IMR-90 (cell line): ENCODE results near the gene AHNAK. TPM values are rescaled to one million over a fixed set of nuclear protein-coding genes. Genes with fewer than 3 reads are reported as not detected.

ENCODE experiments used
- ATAC-seq: fragments of 200-7000 bp; cut with Tn5 transposase; 2 replicates; pipeline ENCODE4 v1.9.1; 2020; ENCODE audit warnings: low read depth, mild to moderate bottlenecking, moderate library complexity
- BruUV-seq: library from RNA; stranded (reverse); fragments of 400-500 nt; replicated peaks from 2 replicates; lab custom pipeline; 2021; lab: Mats Ljungman, UMichigan
- CTCF ChIA-PET: fragments of 300-600 bp; formaldehyde crosslinking; extraction: SDS; loops from one replicate; lab custom pipeline; 2021; ENCODE audit warnings: antibody characterized with exemption; lab: Yijun Ruan, JAX
- POLR2A ChIA-PET: fragments of 300-600 bp; sonication (Branson Sonifier 250); formaldehyde crosslinking; loops from one replicate; lab custom pipeline; 2022; ENCODE audit warnings: antibody characterized with exemption; ENCODE audit not compliant: unreplicated experiment; lab: Charles Lee
- DNase-seq: peaks from one replicate; pipeline ENCODE4 v3.0.0; 2013
- H2AFZ ChIP-seq: replicated peaks from 2 replicates; pipeline ENCODE3; 2013; ENCODE audit warnings: low read length, mild to moderate bottlenecking; ENCODE audit not compliant: poor library complexity
- H2AK5ac ChIP-seq: 2 replicates; pipeline ENCODE4 v1.6.1; 2013; ENCODE audit warnings: low read depth, low read length, inconsistent platforms
- H2AK9ac ChIP-seq: replicated peaks from 2 replicates; pipeline ENCODE3; 2013; ENCODE audit warnings: mild to moderate bottlenecking, low read depth, low read length, moderate library complexity; ENCODE audit not compliant: poor library complexity
- H2BK120ac ChIP-seq: 2 replicates; pipeline ENCODE4 v1.6.1; 2013; ENCODE audit warnings: low read depth, low read length, inconsistent platforms
- H2BK15ac ChIP-seq: 3 replicates; pipeline ENCODE4 v1.6.1; 2013; ENCODE audit warnings: low read depth, low read length, inconsistent platforms
- H2BK20ac ChIP-seq: 2 replicates; pipeline ENCODE4 v1.6.1; 2013; ENCODE audit warnings: low read depth, mild to moderate bottlenecking, inconsistent platforms, low read length, moderate library complexity
- H2BK5ac ChIP-seq: 2 replicates; pipeline ENCODE4 v1.6.1; 2013; ENCODE audit warnings: mild to moderate bottlenecking, low read depth, low read length, inconsistent platforms; ENCODE audit not compliant: poor library complexity, severe bottlenecking
- H3K14ac ChIP-seq: replicated peaks from 2 replicates; pipeline ENCODE4 v1.6.1; 2013; ENCODE audit warnings: low read depth, low read length, inconsistent platforms
- H3K18ac ChIP-seq: 2 replicates; pipeline ENCODE4 v1.6.1; 2013; ENCODE audit warnings: low read depth, low read length, control low read depth
- H3K23ac ChIP-seq: 2 replicates; pipeline ENCODE4 v1.6.1; 2013; ENCODE audit warnings: low read depth, low read length, inconsistent platforms
- H3K27ac ChIP-seq: 2 replicates; pipeline ENCODE4 v1.5.1; 2013; ENCODE audit warnings: mild to moderate bottlenecking, control low read depth, low read length; ENCODE audit not compliant: insufficient read depth
- H3K27me3 ChIP-seq: 2 replicates; pipeline ENCODE4 v1.6.1; 2013; ENCODE audit warnings: low read length; ENCODE audit not compliant: control insufficient read depth, insufficient read depth
- H3K36me3 ChIP-seq: 2 replicates; pipeline ENCODE4 v1.6.1; 2013; ENCODE audit warnings: low read length, mixed read lengths; ENCODE audit not compliant: control insufficient read depth, insufficient read depth
- H3K4ac ChIP-seq: 2 replicates; pipeline ENCODE4 v1.6.1; 2013; ENCODE audit warnings: low read depth, low read length, inconsistent platforms
- H3K4me1 ChIP-seq: 2 replicates; pipeline ENCODE4 v1.6.1; 2013; ENCODE audit warnings: low read length, mixed read lengths; ENCODE audit not compliant: control insufficient read depth, insufficient read depth
- H3K4me2 ChIP-seq: 2 replicates; pipeline ENCODE4 v1.6.1; 2013; ENCODE audit warnings: low read depth, mild to moderate bottlenecking, control low read depth, low read length, moderate library complexity
- H3K4me3 ChIP-seq: 2 replicates; pipeline ENCODE4 v1.5.1; 2013; ENCODE audit warnings: low read depth, mild to moderate bottlenecking, control low read depth, low read length, moderate library complexity; ENCODE audit not compliant: insufficient read depth
- H3K56ac ChIP-seq: 2 replicates; pipeline ENCODE4 v1.6.1; 2013; ENCODE audit warnings: low read length, inconsistent platforms; ENCODE audit not compliant: insufficient read depth; ENCODE audit errors: extremely low read depth
- H3K79me1 ChIP-seq, 2 experiments: 2 replicates each; pipeline ENCODE4 v1.6.1; 2013; ENCODE audit warnings: low read length in 2 of 2, inconsistent platforms in 1 of 2, low read depth in 1 of 2
- H3K9ac ChIP-seq: 2 replicates; pipeline ENCODE4 v1.6.1; 2013; ENCODE audit warnings: low read depth, low read length, control low read depth
- H3K9me1 ChIP-seq: 2 replicates; pipeline ENCODE4 v1.6.1; 2013; ENCODE audit warnings: low read length, inconsistent platforms; ENCODE audit not compliant: insufficient read depth
- H3K9me3 ChIP-seq: 2 replicates; pipeline ENCODE4 v1.6.1; 2013; ENCODE audit warnings: low read length; ENCODE audit not compliant: control insufficient read depth, insufficient read depth
- H4K20me1 ChIP-seq: 2 replicates; pipeline ENCODE4 v1.6.1; 2013; ENCODE audit warnings: low read length, inconsistent platforms; ENCODE audit not compliant: insufficient read depth
- H4K5ac ChIP-seq: 2 replicates; pipeline ENCODE4 v1.6.1; 2013; ENCODE audit warnings: mild to moderate bottlenecking, low read depth, low read length, control low read depth
- H4K8ac ChIP-seq, 2 experiments: 2 replicates each; pipeline ENCODE4 v1.6.1; 2013; ENCODE audit warnings: low read depth in 2 of 2, low read length in 2 of 2, control low read depth in 1 of 2, inconsistent platforms in 1 of 2
- H4K91ac ChIP-seq: 2 replicates; pipeline ENCODE4 v1.6.1; 2013; ENCODE audit warnings: low read depth, low read length, inconsistent platforms; ENCODE audit not compliant: insufficient read depth
- BHLHE40 ChIP-seq: fragments of 150-350 bp; IDR thresholded peaks from 2 replicates; pipeline ENCODE4 v1.6.1; 2016; ENCODE audit warnings: mild to moderate bottlenecking, low read depth, low read length
- CHD1 ChIP-seq: IDR thresholded peaks from 2 replicates; pipeline ENCODE4 v1.6.1; 2012; ENCODE audit warnings: low read depth, low read length, improper control_type of control experiment
- FOS ChIP-seq: fragments of 150-350 bp; IDR thresholded peaks from 2 replicates; pipeline ENCODE4 v1.6.1; 2016; ENCODE audit warnings: low read depth, low read length
- MAFK ChIP-seq: IDR thresholded peaks from 2 replicates; pipeline ENCODE4 v1.6.1; 2012; ENCODE audit warnings: low read depth, low read length, improper control_type of control experiment
- MAZ ChIP-seq: IDR thresholded peaks from 2 replicates; pipeline ENCODE4 v1.6.1; 2012; ENCODE audit warnings: low read depth, mild to moderate bottlenecking, low read length, improper control_type of control experiment, moderate library complexity, borderline replicate concordance
- NFE2L2 ChIP-seq: fragments of 150-350 bp; IDR thresholded peaks from 2 replicates; pipeline ENCODE4 v1.6.1; 2016; ENCODE audit warnings: low read depth, mild to moderate bottlenecking, low read length
- POLR2A ChIP-seq: IDR thresholded peaks from 2 replicates; pipeline ENCODE4 v1.6.1; 2012; ENCODE audit warnings: mild to moderate bottlenecking, low read depth, low read length
- RAD21 ChIP-seq: IDR thresholded peaks from 2 replicates; pipeline ENCODE4 v1.6.1; 2012; ENCODE audit warnings: low read length, improper control_type of control experiment
- RCOR1 ChIP-seq: IDR thresholded peaks from 2 replicates; pipeline ENCODE4 v1.6.1; 2012; ENCODE audit warnings: mild to moderate bottlenecking, low read length, improper control_type of control experiment; ENCODE audit not compliant: insufficient replicate concordance
- RFX5 ChIP-seq: IDR thresholded peaks from 2 replicates; pipeline ENCODE4 v1.8.0; 2012; ENCODE audit warnings: low read depth, mild to moderate bottlenecking, low read length, moderate library complexity
- SMC3 ChIP-seq: fragments of 150-350 bp; IDR thresholded peaks from 2 replicates; pipeline ENCODE4 v1.6.1; 2016; ENCODE audit warnings: low read depth, mild to moderate bottlenecking, antibody characterized with exemption, low read length, moderate library complexity
- WGBS, 2 experiments: methylation state at CpG; one replicate each; pipeline versions ENCODE4 v1.1.5 to v1.1.7; 2013; ENCODE audit warnings: missing lambda C conversion rate in 2 of 2; ENCODE audit not compliant: insufficient read length in 1 of 2; ENCODE audit errors: extremely low coverage in 2 of 2; 5-methylcytosine and 5-hydroxymethylcytosine counted together
- dilution Hi-C: fragments of 300-500 bp; cut with HindIII; formaldehyde crosslinking; loops from one replicate; pipeline ENCODE4 v1.14.3; 2018; ENCODE audit warnings: low sequenced_read_pairs; ENCODE audit not compliant: unreplicated experiment
- in situ Hi-C: fragments of 300-500 bp; cut with MboI; formaldehyde crosslinking; loops from 3 replicates; pipeline ENCODE4 v1.14.3; 2019; ENCODE audit warnings: low sequenced_read_pairs, inconsistent platforms, mixed read lengths
- intact Hi-C: fragments of 100-400 bp; cut with micrococcal nuclease; formaldehyde crosslinking; loops from 2 replicates; pipeline ENCODE4 v1.10.0; 2022
- polyA plus RNA-seq, 3 experiments: library from polyadenylated mRNA; depleted of rRNA; stranded (reverse); fragments of >200 nt; gene quantifications; 2 replicates each; pipeline ENCODE4 v1.2.3, GENCODE V29; 2012; ENCODE audit warnings: low replicate concordance in 1 of 3
- total RNA-seq: library from RNA; depleted of rRNA; stranded (reverse); fragments of >200 nt; gene quantifications from 2 replicates; pipeline ENCODE4 v1.2.3, GENCODE V29; 2012
- TF ChIP-seq, protein P1 (sequence below): fragments of 150-350 bp; IDR thresholded peaks from 2 replicates; pipeline ENCODE4 v1.6.1; 2016; ENCODE audit warnings: low read depth, mild to moderate bottlenecking, low read length, moderate library complexity, borderline replicate concordance

Gene AHNAK
- total and polyA plus RNA-seq, 2 of the 4 experiments (the other 2 are of a cell fraction), result 95.1 to 695 TPM

DNA sequence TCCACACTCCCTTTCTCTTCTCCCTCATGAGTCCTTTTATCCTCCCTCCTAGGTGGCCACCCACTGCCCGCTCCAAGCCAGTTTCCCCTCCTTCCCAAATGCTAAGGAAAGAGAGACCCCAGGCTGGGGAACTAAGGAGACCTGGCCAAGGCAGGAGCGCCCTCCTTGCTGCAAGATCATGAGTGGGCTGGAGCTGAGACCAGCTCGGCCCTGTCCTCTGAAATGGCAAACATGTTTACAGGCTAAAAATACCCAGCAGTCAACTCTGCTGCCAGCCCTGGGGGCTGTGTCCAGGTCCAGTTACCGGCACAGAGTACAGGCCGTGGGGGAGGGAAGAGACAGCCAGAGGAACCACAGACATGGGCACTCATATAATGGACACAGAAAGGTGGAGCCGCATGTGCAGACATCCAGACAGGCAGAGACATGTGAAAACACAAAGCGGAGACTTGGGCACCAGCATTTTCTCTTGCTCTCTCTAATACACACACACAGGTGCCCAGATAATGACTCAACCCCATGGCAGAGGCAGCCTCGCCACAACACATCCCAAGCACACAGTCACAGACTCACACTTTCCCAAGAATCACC lies 1.2 kb upstream of the AHNAK start:
- H3K9me3 ChIP-seq, result no peaks in the 10 kb centered on the region
- ATAC-seq (no peak), DNase-seq (no peak)

More for the DNA sequence above, 1.2 kb upstream of the AHNAK start:
- H4K8ac ChIP-seq, result peak overlapping the region; percentile 67 to 81; a peak in 3 of 4 replicates
- H3K9me1 ChIP-seq, result peaks cover 8% of the 10 kb centered on the region
- H3K18ac ChIP-seq, result peak overlapping the region; percentile 31
- H3K9ac ChIP-seq, result peak overlapping the region; percentile 91
- H2BK20ac ChIP-seq, result peak overlapping the region; percentile 23
- H4K5ac ChIP-seq, result peak overlapping the region; percentile 48
- H3K4me2 ChIP-seq, result peak overlapping the region; percentile 95
- peaks cover 3 to 47% of the 10 kb centered on the region in 2 experiments; a peak in 2 of 4 replicates for H3K79me1 ChIP-seq
- ChIA-PET CTCF (interaction anchor here (0.9 kb wide), 1 partner anchor 13 kb away, joined by 3 read pairs; no protein-coding TSS in a partner anchor), POLR2A (interaction anchor here (1.1 kb wide), 1 partner anchor 13 kb away, joined by 8 read pairs; no protein-coding TSS in a partner anchor)
- peak overlapping the region; percentile 85 for H2AFZ ChIP-seq
- peak overlapping the region; percentile 9; the same call in 1 of the 3 replicates for H2BK15ac ChIP-seq
- H3K36me3 ChIP-seq, result peaks cover 7% of the 10 kb centered on the region
- peak overlapping the region; percentile 94 for H3K27ac ChIP-seq
- H3K23ac ChIP-seq, result peak overlapping the region; percentile 76
- peak overlapping the region; percentile 79 for H2BK120ac ChIP-seq
- H2AK5ac ChIP-seq, result peak overlapping the region; percentile 48
- in situ Hi-C loops, result no loop called here
- H3K4ac ChIP-seq, result peak overlapping the region; percentile 97
- H3K27me3 ChIP-seq, result no peaks in the 10 kb centered on the region
- peak overlapping the region; percentile 67 for H2BK5ac ChIP-seq
- H2AK9ac ChIP-seq, result peak overlapping the region; percentile 97
- H3K56ac ChIP-seq, result peak overlapping the region; percentile 19; the same call in 1 of the 2 replicates
- peak overlapping the region; percentile 5 for H3K14ac ChIP-seq
- H3K4me1 ChIP-seq, result peaks cover 15% of the 10 kb centered on the region
- H4K20me1 ChIP-seq, result peaks cover 28% of the 10 kb centered on the region
- TF ChIP-seq RFX5 (no peak), NFE2L2 (no peak), RAD21 (no peak), SMC3 (no peak), MAFK (no peak), CHD1 (no peak), FOS (no peak), BHLHE40 (no peak), MAZ (no peak), RCOR1 (no peak), POLR2A (no peak)
- TF ChIP-seq, protein P1, sequence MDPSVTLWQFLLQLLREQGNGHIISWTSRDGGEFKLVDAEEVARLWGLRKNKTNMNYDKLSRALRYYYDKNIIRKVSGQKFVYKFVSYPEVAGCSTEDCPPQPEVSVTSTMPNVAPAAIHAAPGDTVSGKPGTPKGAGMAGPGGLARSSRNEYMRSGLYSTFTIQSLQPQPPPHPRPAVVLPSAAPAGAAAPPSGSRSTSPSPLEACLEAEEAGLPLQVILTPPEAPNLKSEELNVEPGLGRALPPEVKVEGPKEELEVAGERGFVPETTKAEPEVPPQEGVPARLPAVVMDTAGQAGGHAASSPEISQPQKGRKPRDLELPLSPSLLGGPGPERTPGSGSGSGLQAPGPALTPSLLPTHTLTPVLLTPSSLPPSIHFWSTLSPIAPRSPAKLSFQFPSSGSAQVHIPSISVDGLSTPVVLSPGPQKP, result no peak
- 83% methylated on average over 1 of the region's 8 CpGs; no CpG with 5 or more reads in 1 of the 2 experiments for WGBS, 2 experiments
- H3K4me3 ChIP-seq, result peak overlapping the region; percentile 85
- BruUV-seq, result no TSS peak
- intact Hi-C loops, result no loop called here
- peak overlapping the region; percentile 78 for H4K91ac ChIP-seq
- dilution Hi-C loops, result no loop called here
